NCI-H460 (cell line): Measurements from ENCODE around the gene KLF15. TPM values are rescaled to one million over a fixed set of nuclear protein-coding genes. Genes with fewer than 3 reads are reported as not detected.

Experiments used
- DNase-seq: peaks from one replicate; pipeline ENCODE4 v3.0.0-alpha.2; 2016; ENCODE audit warnings: low read depth; ENCODE audit errors: extremely low read depth
- total RNA-seq: library from RNA; depleted of rRNA; stranded (reverse); fragments of >200 nt; shearing (Covaris generic); gene quantifications from 2 replicates; pipeline ENCODE4 v1.2.3, GENCODE V29; 2014

The KLF15 gene
- total RNA-seq, 1 experiment from 2014 or later = 1.2 TPM

GRCh38 chr3:126329927-126330725, 27.1 kb downstream of the KLF15 start:
- DNase-seq = no peak

DNA sequence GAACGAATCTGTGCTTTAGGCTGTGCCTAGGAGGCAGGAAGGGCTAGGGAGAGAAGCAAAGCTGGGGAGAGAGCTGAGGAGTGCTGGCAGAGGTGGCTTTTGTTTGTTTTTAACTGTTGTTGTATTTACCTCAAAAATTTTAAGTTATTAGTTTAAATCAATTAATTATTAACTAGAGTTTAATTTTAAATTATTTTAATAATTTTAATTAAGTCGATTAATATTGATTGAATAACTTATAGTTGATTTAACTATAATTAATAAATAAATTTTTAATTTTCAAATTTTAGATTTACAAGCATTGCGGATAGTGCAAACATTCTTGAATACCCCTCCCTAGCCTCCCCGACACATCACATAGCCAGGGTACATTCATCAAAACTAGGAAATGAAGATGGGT, 30.6 kb downstream of the KLF15 start:
- DNase-seq = no peak

- no peak for DNase-seq
These were observed 34.8 kb downstream of the KLF15 start for GRCh38 chr3:126322181-126322967.

- no peak for DNase-seq
These were observed 35.7 kb downstream of the KLF15 start for GRCh38 chr3:126321490-126321889.

DNA sequence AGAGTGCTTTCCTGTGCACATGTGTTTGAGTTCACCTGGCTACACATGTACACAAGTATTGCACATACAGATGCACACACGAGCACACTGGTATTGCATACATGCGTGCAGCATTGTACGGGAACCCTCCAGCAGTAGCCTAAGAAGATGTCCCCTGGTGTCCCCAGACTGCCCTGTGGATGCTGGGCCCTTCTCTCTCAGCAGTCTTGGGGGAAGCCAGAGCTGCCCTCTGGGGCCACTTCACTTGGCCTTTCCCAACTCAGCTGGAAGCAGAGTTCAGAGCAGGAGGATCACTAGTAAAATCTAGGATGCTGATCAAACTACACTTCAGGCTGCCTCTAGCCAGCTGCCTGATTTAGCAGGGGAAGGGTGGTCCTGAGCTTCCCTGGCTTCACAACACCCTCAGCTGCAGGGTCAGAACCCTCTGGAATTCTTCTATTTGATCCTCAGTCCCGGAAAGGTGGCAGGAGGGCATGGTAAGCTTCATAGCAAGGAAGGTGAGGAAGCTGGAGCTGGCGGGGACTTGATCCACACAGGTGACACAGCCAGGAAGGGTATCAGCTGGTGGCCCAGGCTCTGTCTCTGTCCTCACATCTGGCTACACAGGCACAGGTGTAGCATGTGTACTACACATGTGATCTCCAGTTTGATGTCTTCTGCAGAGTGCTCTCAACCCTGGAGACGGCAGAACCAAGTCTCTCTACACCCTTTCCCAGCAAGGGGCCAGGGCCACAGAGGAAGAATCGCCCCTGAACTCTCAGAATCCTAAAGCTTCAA, 36.5 kb downstream of the KLF15 start:
- no peak for DNase-seq

DNA sequence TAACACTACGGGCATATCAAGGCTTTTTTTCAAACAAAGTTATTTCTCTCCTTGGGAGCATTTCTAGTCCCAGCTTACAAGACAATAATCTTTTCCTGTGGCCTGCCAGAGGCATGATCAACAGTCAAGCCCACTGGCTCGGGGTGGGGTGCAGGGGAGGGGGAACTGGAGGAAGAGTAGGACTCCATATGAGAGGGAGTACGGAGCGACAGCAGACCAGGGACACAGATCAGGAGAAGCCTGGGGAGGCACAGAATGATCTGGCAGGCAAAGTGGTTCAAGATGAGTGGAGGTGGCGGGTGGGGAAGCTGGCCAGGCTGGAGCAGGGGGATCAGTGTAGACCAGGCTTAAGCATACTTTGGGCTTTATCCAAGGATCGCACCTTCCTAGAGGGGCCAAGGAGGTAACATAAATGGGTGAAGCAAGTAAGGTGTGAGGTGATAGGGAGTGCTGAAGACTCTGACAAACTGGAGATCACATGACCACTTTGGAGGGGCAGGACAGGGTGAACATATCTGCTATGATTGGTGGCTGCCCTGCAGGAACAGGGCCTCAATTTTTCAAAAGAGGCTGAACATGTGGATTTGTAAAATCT, 37.4 kb downstream of the KLF15 start:
- no peak for DNase-seq

- DNase-seq = no peak
These were observed 39.9 kb downstream of the KLF15 start for GRCh38 chr3:126317029-126317996.

DNA sequence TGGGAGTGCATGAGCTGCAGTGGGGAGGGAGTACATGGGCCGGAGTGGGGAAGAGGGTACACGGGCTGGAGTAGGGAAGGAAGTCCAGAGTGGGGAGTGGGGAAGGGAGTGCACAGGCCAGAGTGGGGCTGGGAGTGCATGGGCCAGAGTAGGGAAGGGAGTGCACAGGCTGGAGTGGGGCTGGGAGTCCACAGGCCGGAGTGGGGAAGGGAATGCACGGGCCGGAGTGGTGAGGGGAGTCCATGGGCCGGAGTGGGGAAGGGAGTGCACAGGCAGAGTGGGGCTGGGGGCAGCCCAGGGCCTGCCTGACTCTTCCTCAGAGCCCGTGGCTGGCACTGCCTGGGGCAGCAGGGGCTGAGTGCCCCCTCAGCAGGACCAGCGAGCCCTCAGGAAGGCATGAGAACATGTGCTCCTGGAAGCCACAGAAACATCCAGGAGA, 40.7 kb downstream of the KLF15 start:
- DNase-seq = no peak

DNA sequence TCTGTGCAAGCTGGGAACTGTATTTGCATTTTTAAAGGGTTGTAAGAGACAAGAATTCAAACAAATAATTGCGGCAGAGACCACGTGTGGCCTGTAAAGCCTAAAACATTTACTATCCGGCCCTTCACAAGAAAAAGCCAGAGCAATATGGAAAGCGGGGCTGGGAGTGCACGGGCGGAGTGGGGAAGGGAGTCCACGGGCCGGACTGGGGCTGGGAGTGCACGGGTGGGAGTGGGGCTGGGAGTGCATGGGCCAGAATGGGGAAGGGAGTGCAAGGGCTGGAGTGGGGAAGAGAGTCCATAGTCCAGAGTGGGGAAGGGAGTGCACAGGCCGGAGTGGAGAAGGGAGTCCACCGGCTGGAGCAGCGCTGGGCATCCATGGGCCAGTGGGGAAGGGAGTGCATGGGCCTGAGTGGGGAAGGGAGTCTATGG, 41.2 kb downstream of the KLF15 start:
- DNase-seq = no peak

- no peak for DNase-seq
These were observed 42.2 kb downstream of the KLF15 start for GRCh38 chr3:126314790-126315658.

- DNase-seq = no peak
These were observed 42.9 kb downstream of the KLF15 start for GRCh38 chr3:126314305-126314789.

DNA sequence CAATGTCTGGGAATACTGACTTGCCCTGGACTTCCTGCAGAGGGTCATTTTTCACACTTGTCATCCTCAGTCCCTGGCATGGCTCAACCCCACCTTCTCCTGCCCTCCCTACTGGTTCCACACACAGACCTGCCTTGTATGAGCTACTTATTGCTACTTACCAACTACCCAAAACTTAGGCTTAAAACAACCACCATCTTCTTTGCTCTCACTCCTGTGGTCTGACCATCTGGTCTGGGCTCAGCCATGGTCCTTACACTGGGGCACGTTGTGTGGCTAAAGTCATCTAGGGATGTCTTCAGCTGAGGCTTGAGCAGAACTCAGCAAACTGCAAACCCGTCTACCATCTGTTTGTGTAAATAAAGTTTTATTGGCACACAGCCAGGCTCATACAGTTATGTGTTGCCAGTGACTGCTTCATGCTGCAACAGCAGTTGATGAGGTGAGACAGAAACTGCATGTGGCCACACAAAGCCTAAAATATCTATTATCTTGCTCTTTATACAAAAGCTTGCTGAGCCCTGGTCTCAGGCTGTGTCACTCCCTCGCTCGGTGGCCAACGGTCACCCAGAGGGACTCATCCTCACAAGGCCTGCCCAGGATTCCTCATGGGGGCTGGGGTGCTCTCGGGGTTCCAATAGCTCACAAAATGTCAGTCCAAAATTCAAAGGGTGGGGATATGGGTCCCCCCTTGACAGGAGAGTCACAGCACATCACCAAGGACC, 43.5 kb downstream of the KLF15 start:
- DNase-seq = no peak

GRCh38 chr3:126313166-126313565, 44.0 kb downstream of the KLF15 start:
- DNase-seq = no peak

DNA sequence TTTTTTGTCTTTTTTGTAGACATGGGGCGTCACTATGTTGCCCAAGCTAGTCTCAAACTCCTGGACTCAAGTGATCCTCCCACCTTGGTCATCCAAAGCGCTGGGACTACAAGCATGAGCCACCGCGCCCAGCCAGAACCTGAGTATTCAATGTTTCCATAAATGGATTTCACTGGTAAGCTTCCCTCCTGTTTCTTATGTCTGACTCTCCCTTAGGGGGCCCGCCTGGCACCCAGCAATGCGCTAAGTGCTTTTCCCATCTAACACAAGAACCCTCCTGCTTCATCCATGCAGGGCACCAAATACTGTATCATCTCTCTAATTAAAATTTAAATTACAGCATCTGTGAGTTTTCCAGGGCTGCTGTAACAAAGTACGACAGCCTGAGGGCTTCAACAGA, 44.9 kb downstream of the KLF15 start:
- no peak for DNase-seq

- DNase-seq = no peak
These were observed 45.8 kb downstream of the KLF15 start for GRCh38 chr3:126311338-126311978.

DNA sequence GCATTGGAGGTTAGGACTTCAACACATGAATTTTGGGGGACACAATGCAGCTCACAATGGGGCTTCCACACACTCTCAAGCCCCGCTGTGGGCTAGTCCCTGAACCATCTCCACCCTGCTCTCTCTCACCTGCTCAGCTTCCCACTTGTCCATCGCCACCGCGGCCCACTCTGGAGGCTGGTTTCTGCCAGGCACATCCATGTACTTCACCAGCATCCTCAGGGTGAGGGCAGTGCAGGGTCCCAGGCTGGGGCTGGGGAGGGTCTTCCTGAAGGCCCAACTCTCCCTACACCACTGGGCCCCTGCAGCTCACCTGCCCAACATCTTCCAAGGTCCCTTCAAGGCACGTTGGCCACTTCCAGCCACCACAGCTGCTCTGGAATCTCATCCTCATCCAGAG, 46.4 kb downstream of the KLF15 start:
- no peak for DNase-seq
